Measurements from ENCODE around the gene CDK13.
"Not testable (repeated sequence)": the region's sequence is repeated elsewhere in the genome, so short reads cannot be mapped to it uniquely, and the experiment has no call there.

The CDK13 gene

DNA sequence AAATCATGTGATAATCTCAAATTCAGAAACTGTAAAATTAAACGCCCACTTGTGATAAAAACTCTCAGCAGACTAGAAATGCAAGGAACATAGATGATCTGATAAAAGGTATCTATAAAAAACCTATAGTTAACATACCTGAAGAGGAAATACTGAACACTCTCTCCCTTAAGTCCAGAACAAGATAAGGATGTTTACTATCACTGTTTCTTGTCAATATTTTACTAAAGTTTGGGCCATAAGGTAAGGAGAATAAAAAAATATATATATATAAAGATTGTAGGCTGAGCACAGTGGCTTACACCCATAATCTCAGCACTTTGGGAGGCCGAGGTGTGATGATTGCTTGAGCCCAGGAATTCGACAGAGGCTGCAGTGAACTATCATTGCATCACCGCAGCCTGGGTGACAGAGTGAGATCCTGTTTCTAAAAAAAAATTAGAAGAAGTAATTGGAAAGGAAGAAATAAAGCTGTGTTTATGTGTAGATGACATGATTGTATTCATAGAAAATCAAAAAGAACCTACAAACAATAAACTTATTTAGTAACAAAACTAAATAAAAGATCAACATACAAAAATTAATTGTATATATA is 155.9 kb downstream of the CDK13 start:
- FAIRE-seq: no peak

DNA sequence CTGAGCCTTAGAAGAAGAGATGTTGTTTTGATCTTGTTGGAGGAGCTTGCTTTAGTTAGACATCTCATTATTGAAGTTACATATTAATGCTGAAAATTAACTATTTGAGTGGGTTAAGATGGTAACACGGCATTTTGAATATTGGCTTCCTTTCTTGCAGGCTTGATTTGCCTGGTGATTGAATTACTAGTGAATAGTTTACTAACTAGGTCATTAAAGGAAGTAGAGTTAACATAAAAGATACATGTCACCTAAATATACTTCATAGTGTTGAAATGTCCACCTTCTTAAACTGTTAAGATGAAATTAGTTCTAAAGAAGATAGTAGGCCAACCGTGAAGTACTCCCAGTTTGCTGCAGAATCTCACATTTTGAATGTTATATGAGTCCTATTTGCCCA is 165.9 kb downstream of the CDK13 start:
- no peak for FAIRE-seq

DNA sequence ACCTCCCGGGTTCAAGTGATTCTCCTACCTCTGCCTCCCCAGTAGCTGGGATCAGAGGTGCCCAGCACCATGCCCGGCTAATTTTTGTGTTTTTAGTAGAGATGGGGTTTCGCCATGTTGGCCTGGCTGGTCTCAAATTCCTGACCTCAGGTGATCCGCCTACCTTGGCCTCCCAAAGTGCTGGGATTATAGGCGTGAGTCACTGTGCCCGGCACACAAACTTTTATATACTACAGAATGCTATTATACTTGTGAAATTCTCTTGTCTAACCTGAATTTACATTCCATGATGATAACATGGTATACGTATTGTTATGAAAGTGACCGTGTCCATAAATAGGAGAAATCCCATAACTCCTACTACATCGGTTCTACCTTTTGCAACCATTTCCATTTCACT is 167.1 kb downstream of the CDK13 start:
- not testable (repeated sequence) for FAIRE-seq

DNA sequence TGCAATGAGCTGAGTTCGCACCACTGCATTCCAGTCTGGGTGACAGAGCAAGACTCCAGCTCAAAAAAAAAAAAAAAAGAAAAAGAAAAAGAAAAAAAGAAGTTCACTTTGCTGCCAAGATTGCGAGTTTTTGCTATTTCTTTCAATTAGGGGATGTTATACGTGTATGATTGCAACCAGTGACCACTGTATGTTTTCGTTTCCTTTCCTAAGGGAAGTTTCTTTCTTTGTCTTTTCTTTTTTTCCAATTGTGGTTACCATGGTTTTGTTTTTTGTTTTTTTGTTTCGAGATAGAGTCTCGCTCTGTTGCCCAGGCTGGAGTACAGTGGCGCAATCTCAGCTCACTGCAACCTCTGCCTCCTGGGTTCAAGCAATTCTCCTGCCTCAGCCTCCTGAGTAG is 168.1 kb downstream of the CDK13 start:
- FAIRE-seq: not testable (repeated sequence)

DNA sequence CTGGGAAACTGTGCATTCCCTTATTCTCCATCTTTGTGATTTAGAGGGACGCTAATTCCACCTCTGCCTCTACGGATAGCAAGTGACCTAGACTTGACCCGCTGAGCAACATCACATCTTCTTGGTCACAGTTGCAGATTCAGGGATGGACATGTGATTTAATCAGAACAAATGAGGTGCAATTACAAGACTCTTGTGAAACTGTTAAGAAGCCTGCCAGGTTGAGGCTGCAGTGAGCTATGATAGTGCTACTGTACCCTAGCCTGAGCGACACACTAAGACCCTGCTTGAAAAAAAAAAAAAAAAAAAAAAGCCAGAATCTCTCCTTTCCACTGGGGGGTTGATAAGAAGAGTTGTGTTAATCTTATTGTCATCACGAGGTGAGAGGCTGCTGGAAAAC is 170.0 kb downstream of the CDK13 start:
- FAIRE-seq: no peak

DNA sequence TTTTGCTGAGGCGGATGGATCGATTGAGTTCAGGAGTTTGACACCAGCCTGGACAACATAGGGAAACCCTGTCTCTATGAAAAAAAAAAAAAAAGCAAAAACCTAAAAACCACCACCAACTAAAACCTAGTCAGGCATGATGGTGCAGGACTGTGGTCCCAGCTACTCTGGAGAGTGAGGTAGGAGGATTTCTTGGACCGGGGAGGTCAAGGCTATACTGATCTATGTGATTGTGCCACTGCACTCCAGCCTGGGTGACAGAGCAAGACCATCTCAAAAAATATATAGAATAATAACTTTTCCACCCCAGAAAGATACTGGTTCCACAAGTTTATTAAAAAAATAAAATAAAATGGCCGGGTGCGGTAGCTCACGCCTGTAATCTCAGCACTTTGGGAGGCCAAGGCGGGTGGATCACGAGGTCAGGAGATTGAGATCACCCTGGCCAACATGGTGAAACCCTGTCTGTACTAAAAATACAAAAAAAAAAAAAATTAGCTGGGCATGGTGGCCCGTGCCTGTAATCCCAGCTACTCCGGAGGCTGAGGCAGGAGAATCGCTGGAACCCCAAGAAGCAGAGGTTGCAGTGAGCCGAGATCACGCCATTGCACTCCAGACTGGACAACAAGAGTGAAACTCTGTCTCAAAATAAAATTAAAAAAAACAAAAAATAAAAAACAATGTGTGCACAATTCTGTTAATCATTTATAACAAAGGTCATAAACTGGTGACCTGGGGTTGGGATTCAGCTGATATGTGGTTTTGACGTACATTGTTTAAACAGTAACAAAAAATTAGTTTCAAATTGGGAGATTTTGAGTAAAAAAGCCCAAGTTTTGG is 172.3 kb downstream of the CDK13 start:
- not testable (repeated sequence) for FAIRE-seq

DNA sequence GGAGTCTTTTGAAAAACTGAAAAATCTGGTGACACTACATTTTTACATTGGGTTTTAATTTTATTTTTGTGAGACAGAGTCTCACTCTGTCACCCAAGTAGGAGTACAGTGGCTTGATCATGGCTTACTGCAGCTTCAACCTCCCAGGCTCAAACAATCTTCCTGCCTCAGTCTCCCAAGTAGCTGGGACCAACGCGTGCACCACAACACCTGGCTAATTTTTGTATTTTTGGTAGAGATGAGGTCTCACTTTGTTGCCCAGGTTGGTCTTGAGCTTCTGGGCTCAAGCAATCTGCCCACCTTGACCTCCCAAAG is 172.8 kb downstream of the CDK13 start:
- no peak for FAIRE-seq

DNA sequence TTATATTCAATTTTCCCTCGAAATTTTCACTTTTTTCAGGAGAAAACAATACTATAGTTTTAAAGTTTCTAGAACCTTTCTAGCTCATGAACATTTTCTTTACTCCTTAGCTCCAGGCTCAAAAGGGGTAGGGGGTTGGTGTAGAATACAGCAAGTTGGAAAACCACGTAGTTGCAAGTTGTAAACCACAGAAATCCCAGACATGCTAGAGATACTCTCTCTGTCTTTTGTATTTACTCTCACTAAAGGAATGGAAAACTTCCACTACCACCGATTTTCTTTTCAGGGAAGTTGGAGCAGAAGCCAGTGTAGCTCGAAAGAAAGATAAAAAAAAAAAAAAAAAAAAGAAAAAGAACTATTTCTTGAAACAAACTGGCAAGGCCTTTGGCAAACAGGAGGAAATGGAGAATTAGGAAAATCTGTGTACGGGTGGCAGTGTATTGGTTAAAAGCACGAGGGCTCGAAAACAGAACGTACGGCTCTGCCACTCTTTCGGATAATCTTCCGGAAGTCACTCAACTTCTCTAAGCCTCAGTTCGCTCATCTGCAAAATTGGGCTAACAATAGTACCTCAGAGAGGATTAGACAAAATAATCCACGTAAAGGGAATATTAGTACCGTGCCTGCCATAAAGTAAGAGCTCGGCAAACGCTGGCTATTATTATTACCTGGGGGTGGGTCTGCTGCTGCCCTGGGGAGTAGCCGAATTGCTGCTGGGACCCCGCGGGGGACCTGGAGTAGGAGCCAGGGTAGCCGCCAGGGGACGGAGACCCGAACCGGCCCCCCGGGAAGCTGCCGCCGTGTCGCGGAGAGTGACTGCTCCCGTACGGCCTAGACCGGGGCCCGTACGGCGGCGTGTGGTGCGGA is 183.7 kb downstream of the CDK13 start:
- no peak for FAIRE-seq

DNA sequence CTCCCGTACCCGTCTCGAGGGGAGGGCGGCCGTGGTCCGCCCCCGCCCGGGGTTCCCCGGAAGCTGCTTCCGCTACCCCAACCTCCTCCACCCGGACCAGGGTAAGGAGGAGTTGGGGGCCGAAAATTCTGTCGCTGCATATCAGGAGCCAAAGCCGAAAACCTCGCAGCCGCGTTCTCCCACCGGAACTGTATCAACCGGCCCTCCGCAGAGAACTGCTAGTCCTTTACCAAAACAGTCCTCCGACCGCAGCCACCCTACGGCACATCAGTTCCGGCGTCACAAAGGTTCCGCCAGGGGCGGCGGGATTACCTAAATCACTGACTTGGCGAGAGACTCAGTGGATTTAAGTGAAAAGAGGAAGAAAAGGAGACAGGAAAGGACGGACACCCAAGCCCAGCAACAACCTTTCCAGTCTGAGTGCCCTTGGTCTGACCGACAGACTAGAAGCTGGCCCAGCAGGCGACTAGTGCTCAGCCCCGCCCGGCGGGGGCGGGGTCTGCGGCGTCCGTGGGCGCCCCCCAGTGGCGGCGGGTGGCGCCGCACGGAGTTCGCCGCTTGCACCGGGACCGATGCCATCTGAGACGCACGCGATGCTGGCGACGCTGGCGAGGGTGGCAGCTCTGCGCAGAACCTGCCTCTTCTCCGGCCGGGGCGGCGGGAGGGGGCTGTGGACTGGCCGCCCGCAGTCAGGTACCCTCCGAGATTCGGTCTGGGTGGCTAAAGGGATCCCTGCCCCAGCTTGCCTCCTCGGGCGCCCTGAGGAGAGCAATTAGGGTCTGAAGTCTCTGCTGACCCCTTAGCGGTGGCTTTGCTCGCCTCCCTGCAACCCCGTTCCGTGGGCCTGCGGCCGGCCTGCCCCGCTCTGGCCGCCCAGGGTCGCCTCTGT is 184.6 kb downstream of the CDK13 start, which contains the start of the genes MPLKIP and SUGCT:
MPLKIP (minus strand) TSS at position 195 of the 889 bp plus-strand sequence; CDS start at position 140, 55 bp downstream.
SUGCT (plus strand) TSS at position 578 of the 889 bp plus-strand sequence.
- FAIRE-seq: no peak

DNA sequence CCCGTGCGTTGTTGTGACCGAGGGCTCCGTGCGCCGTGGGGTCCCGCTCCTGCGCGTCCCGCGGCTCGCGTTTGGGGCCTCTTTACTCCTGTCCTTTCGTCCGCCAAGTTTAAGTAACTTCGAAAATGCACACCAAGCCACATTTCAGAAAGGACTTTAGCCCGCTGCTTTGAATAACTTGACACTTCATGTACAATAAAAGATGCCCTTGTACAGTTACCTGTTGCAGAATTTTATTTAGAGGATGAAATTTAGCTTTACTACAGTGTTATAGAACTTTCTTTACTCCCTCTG is 185.2 kb downstream of the CDK13 start:
- no peak for FAIRE-seq

DNA sequence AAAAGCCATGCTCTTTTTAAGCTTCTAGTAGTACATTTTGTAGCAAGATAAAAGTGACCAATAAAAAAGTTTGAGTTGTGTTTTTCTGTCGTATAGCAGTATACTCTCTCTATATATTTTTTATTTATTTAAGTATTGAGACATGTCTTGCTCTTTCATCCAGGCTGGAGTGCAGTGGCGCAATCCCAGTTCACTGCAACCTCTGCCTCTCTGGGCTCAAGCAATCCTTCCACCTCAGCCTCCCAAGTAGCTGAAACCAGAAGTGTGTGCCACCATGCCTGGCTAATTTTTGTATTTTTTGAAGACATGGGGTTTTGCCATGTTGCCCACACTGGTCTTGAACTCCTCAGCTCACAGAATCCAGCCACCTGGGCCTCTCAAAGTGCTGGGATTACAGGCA is 187.5 kb downstream of the CDK13 start:
- FAIRE-seq: no peak

DNA sequence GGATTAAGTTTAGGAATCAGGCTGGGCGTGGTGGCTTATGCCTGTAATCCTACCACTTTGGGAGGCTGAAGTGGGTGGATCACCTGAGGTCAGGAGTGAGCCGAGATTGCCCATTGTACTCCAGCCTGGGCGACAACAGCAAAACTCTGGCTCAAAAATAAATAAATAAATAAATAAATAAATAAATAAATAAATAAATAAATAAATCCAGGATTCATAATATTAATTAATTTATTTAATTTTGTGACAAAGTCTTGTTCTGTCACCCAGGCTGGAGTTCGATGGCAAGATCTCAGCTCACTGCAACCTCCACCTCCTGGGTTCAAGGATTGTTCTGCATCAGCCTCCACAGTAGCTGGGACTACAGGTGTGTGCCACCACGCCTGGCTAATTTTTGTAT is 188.9 kb downstream of the CDK13 start:
- FAIRE-seq: no peak

DNA sequence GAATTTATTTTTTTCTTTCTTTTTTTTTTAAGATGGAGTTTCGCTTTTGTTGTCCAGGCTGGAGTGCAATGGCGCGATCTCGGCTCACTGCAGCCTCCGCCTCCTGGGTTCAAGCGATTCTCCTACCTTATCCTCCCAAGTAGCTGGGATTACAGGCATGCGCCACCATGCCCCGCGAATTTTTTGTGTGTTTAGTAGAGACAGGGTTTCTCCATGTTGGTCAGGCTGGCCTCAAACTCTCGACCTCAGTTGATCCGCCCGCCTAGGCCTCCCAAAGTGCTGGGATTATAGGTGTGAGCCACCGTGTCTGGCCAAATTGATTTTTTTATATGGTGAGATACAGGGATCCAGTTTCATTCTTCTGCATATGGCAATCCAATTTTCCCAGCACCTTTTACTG is 189.8 kb downstream of the CDK13 start:
- not testable (repeated sequence) for FAIRE-seq

DNA sequence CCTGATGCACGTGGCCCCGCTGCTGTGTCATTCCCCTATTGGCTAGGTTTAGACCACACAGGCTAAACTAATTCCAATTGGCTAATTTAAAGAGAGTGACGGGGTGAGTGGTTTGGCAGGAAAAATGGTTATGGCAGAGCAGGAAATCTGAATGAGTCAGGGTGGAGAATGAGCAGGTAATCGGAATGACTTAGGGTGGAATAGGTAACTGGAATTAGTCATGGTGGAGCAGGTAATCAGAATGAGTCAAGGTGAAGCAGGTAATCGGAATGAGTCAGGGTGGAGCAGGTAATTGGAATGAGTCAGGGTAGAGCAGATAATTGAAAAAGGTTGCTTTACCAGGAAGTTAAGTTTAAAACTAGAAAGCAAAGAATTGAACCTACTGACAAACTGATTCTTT is 191.9 kb downstream of the CDK13 start:
- not testable (repeated sequence) for FAIRE-seq

DNA sequence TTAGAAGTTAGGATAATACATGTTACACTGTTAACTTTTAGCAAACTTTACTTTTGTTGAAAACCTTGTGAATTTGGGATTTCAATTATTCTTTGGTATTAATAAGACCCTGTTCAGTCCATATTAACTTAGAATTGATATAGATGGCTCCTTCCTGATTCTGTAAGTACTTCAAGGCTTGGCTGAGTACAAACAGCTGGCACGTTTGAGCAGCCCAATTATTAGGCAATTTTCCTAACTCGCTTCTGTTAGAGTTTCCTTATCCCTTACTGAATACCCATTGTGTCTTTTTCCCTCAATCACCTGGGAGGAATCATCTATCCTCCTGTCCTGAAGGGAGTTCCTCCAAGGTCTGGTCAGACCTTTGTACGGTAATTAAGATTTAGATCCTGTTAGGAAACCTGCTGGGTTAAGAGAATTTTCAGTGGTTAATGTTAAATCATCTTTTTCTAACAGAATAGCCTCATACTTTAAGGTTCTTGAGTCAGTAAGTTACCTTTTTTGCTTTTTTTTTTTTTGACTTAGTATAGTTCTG is 195.6 kb downstream of the CDK13 start:
- FAIRE-seq: not testable (repeated sequence)

DNA sequence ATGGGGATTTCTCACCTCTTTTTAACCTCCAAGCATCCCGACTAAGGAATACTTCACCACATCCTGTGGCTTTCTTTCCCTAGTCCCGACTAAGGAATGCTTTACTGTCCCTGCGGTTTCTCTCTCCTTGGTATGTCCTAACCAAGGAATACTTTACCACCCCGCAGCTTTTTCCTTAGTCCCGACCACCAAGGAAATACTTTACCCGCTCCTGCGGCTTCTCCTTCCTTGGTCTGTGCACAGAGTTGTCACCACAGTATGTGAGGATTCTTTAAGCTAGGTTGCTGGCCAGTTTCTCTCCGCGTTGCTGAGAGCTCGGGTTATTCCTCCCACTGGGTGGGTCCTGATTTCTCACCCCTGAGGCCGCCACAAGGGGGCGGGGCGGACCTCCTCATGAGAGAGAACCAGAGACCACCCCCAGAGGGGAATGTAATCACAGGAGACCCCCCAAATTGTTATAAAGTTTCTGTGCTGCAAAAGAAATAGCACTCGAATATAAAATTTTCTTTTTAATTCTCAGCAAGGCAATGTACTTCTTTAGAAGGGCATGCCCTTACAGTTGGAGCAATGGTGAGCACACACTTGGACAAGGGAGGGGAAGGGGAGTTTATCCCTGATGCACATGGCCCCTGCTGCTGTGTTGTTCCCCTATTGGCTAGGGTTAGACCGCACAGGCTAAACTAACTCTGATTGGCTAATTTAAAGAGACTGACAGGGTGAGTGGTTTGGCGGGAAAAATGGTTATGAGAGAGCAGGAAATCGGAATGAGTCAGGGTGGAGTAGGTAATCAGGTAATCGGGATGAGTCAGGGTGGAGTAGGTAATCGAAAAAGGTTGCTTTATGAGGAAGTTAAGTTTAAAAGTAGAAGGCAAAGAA is 197.6 kb downstream of the CDK13 start:
- no peak for FAIRE-seq

DNA sequence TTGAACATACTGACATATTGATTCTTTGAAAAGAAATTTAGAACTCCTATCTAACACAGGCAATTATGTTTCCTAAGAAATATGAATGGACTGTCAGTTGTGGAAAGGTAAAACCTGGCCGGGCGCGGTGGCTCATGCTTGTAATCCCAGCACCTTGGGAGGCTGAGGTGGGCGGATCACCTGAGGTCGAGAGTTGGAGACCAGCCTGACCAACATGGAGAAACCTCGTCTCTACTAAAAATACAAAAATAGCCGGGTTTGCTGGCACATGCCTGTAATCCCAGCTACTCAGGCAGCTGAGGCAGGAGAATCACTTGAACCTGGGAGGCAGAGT is 198.2 kb downstream of the CDK13 start:
- FAIRE-seq: not testable (repeated sequence)

DNA sequence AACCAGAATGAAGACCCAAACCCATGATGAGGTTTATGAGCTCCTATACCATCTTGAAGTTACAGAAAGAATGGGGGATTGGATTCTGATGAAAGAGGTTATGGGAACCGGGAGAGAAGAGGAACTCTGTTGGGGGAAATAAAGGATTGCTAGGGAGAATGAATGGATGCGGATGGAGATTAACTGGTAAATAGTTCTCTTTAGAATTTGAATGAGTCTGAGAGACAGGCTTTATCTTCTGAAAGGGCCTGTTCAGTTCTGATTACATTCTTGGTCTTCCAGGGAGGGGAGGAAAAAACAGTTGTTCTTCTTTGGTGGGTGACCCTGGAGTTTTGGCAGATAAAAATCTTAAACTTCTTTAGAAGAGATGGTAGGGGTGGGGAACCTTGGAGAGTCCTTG is 198.6 kb downstream of the CDK13 start:
- no peak for FAIRE-seq

All from TTC549 (cell line).